K562 (cell line): ENCODE data around the gene BASP1.

Experiments used
- BRCA1 ChIP-seq, 2 experiments: fragments of 450-650 bp in 1 of 2; sonication (generic) in 1 of 2; formaldehyde crosslinking in 1 of 2; IDR thresholded peaks; 2 replicates each; pipeline versions ENCODE4 v1.5.0 to v1.6.1; 2017 to 2020; ENCODE audit warnings: mild to moderate bottlenecking in 1 of 2, missing genetic modification reagents in 1 of 2
- CAMTA2 ChIP-seq: fragments of 250-450 bp; sonication (Bioruptor Pico); conservative IDR thresholded peaks from 2 replicates; pipeline ENCODE4 v1.5.1; 2022
- CTCF ChIP-seq, 3 experiments: IDR thresholded peaks in 2 of 3; conservative IDR thresholded peaks in 1 of 3; 2 replicates each; pipeline ENCODE4 v1.5.1; 2011 to 2012; ENCODE audit warnings: low read length in 3 of 3, mild to moderate bottlenecking in 3 of 3, control low read depth in 2 of 3, improper control_type of control experiment in 1 of 3, inconsistent platforms in 1 of 3, low read depth in 1 of 3, mixed read lengths in 1 of 3, moderate library complexity in 1 of 3; ENCODE audit not compliant: insufficient read depth in 2 of 3
- GABPA ChIP-seq: fragments of 200-800 bp; sonication (Bioruptor generic); conservative IDR thresholded peaks from 2 replicates; pipeline ENCODE4 v1.6.1; 2016; ENCODE audit warnings: low read depth, missing genetic modification characterization, missing compliant biosample characterization
- MAFK ChIP-seq: IDR thresholded peaks from 2 replicates; pipeline ENCODE4 v1.6.1; 2011; ENCODE audit warnings: low read length, improper control_type of control experiment
- POLR2A ChIP-seq: fragments of 450-650 bp; conservative IDR thresholded peaks from 2 replicates; pipeline ENCODE4 v1.6.1; 2016
- POLR2AphosphoS5 ChIP-seq: IDR thresholded peaks from 2 replicates; pipeline ENCODE4 v1.6.1; 2011; ENCODE audit warnings: mild to moderate bottlenecking, low read depth, low read length, moderate library complexity; ENCODE audit not compliant: control insufficient read depth, insufficient read depth
- SOX6 ChIP-seq: fragments of 450-650 bp; IDR thresholded peaks from 2 replicates; pipeline ENCODE4 v1.6.1; 2014; ENCODE audit warnings: mild to moderate bottlenecking

GRCh38 chr5:17316970-17317459, 99.6 kb downstream of the BASP1 start:
- TF ChIP-seq SOX6 = no peak
- TF ChIP-seq CTCF (IDR thresholded peaks at IDR 0.05 in 2 of 3, conservative IDR thresholded peaks at IDR 0.05 in 1 of 3; ENCODE audit: insufficient read depth in 2 of 3, low read depth in 1 of 3, low read length in 3 of 3) = no peak
- no peak for TF ChIP-seq POLR2AphosphoS5
- TF ChIP-seq POLR2A = no peak
- no peak for TF ChIP-seq MAFK
- no peak for TF ChIP-seq CAMTA2 (CRISPR knock-in tag)
- TF ChIP-seq BRCA1 (IDR thresholded peaks at IDR 0.05) = no peak
- no peak for TF ChIP-seq BRCA1 (CRISPR knock-in tag; IDR thresholded peaks at IDR 0.05)
- no peak for TF ChIP-seq GABPA
